Fibroblast of lung (primary cell): ENCODE results near the gene COBL. TPM values are rescaled to one million over a fixed set of nuclear protein-coding genes. Genes with fewer than 3 reads are reported as not detected.

Experiments
- DNase-seq, 2 donors: peaks; one replicate each; pipeline versions ENCODE4 v3.0.0 to v3.0.0-alpha.2; 2010; ENCODE audit warnings: low read depth in 2 of 2
- H2AFZ ChIP-seq: 2 replicates; pipeline ENCODE4 v1.5.1; 2012; ENCODE audit warnings: low read length, control low read depth, inconsistent platforms
- H3K27ac ChIP-seq: 2 replicates; pipeline ENCODE4 v1.5.1; 2011; ENCODE audit warnings: low read length, control low read depth; ENCODE audit not compliant: insufficient read depth
- H3K27me3 ChIP-seq: 2 replicates; pipeline ENCODE4 v1.5.1; 2011; ENCODE audit warnings: mild to moderate bottlenecking, low read length; ENCODE audit not compliant: control insufficient read depth, insufficient read depth
- H3K36me3 ChIP-seq: 2 replicates; pipeline ENCODE4 v1.5.1; 2011; ENCODE audit warnings: low read length; ENCODE audit not compliant: control insufficient read depth, insufficient read depth
- H3K4me1 ChIP-seq: 2 replicates; pipeline ENCODE4 v1.5.1; 2011; ENCODE audit warnings: low read length; ENCODE audit not compliant: control insufficient read depth, insufficient read depth; ENCODE audit errors: extremely low read depth
- H3K4me2 ChIP-seq: 2 replicates; pipeline ENCODE4 v1.5.1; 2011; ENCODE audit warnings: low read length, control low read depth; ENCODE audit not compliant: insufficient read depth; ENCODE audit errors: extremely low read depth
- H3K4me3 ChIP-seq, 4 experiments: fragments of 200-600 bp in 1 of 4; sonication (generic) in 1 of 4; replicated peaks in 1 of 4; 2 replicates each; pipeline ENCODE4 v1.5.1; 2011 to 2016; ENCODE audit warnings: low read length in 4 of 4, low read depth in 3 of 4, mild to moderate bottlenecking in 3 of 4, control low read depth in 2 of 4, inconsistent platforms in 1 of 4, mixed read lengths in 1 of 4; ENCODE audit not compliant: insufficient read depth in 1 of 4; ENCODE audit errors: control extremely low read depth in 1 of 4
- H3K79me2 ChIP-seq: 2 replicates; pipeline ENCODE4 v1.5.1; 2012; ENCODE audit warnings: mild to moderate bottlenecking, low read length, inconsistent platforms; ENCODE audit not compliant: control insufficient read depth, insufficient read depth
- H3K9ac ChIP-seq: 2 replicates; pipeline ENCODE4 v1.5.1; 2011; ENCODE audit warnings: mild to moderate bottlenecking, low read length, control low read depth; ENCODE audit not compliant: insufficient read depth
- H3K9me3 ChIP-seq: 2 replicates; pipeline ENCODE4 v1.5.1; 2012; ENCODE audit warnings: low read depth, low read length; ENCODE audit not compliant: control insufficient read depth, insufficient read depth
- H4K20me1 ChIP-seq: 2 replicates; pipeline ENCODE4 v1.5.1; 2011; ENCODE audit warnings: low read length; ENCODE audit not compliant: control insufficient read depth, insufficient read depth; ENCODE audit errors: extremely low read depth
- CTCF ChIP-seq, 2 donors: IDR thresholded peaks in 1 of 2; conservative IDR thresholded peaks in 1 of 2; 1 replicate in 1 of 2; 2 replicates in 1 of 2; pipeline ENCODE4 v1.5.1; 2011 to 2012; ENCODE audit warnings: low read length in 2 of 2, control low read depth in 1 of 2, inconsistent platforms in 1 of 2, low read depth in 1 of 2, mild to moderate bottlenecking in 1 of 2
- EZH2 ChIP-seq: IDR thresholded peaks from 2 replicates; pipeline ENCODE4 v1.5.1; 2012; ENCODE audit warnings: low read length, control low read depth, mild to moderate bottlenecking; ENCODE audit errors: missing control alignments
- polyA plus RNA-seq, 2 donors: library from polyadenylated mRNA; depleted of rRNA in 1 of 2; stranded (reverse) in 1 of 2; unstranded in 1 of 2; fragments of >200 nt; gene quantifications; 2 replicates each; pipeline ENCODE4 v1.2.1, GENCODE V29; 2011 to 2012; ENCODE audit warnings: missing spikeins in 1 of 2
- total RNA-seq: library from RNA; depleted of rRNA; stranded (reverse); fragments of >200 nt; gene quantifications from 2 replicates; pipeline ENCODE4 v1.2.1, GENCODE V29; 2014

The COBL gene
- total and polyA plus RNA-seq, 2 donors (not counting 1 experiment from before 2014, with no cell fraction given) = 0.10 to 0.33 TPM

GRCh38 chr7:50974240-50974639, 342.4 kb downstream of the COBL start:
- H3K79me2 ChIP-seq = no peaks in the 10 kb centered on the region

GRCh38 chr7:50973814-50974213, 342.8 kb downstream of the COBL start:
- Histone ChIP-seq H3K27ac (no peak overlapping the region), H2AFZ (no peak overlapping the region), H3K79me2 (no peaks in the 10 kb centered on the region), H3K9ac (no peak overlapping the region), H4K20me1 (no peaks in the 10 kb centered on the region), H3K36me3 (no peaks in the 10 kb centered on the region), H3K9me3 (no peaks in the 10 kb centered on the region), H3K4me1 (no peaks in the 10 kb centered on the region), H3K4me3 (no peak overlapping the region), H3K4me2 (no peak overlapping the region), H3K27me3 (peaks cover 12% of the 10 kb centered on the region)
- TF ChIP-seq EZH2 = no peak
- TF ChIP-seq CTCF (conservative IDR thresholded peaks at IDR 0.05 in 1 of 2, IDR thresholded peaks at IDR 0.05 in 1 of 2; ENCODE audit: low read depth in 1 of 2, low read length in 2 of 2) = no peak
- DNase-seq = no peak

More at GRCh38 chr7:50974240-50974639, 342.4 kb downstream of the COBL start:
- no peaks in the 10 kb centered on the region for H3K9me3 ChIP-seq
- H3K4me2 ChIP-seq = no peak overlapping the region
- H3K9ac ChIP-seq = no peak overlapping the region
- no peaks in the 10 kb centered on the region for H3K4me1 ChIP-seq
- H3K27ac ChIP-seq = no peak overlapping the region
- no peaks in the 10 kb centered on the region for H3K36me3 ChIP-seq
- DNase-seq = no peak
- H4K20me1 ChIP-seq = no peaks in the 10 kb centered on the region
- no peak overlapping the region for H2AFZ ChIP-seq
- no peak for TF ChIP-seq CTCF (conservative IDR thresholded peaks at IDR 0.05 in 1 of 2, IDR thresholded peaks at IDR 0.05 in 1 of 2; ENCODE audit: low read depth in 1 of 2, low read length in 2 of 2)
- TF ChIP-seq EZH2 = no peak
- H3K4me3 ChIP-seq = no peak overlapping the region
- peaks cover 12% of the 10 kb centered on the region for H3K27me3 ChIP-seq

- Histone ChIP-seq H3K79me2 (no peaks in the 10 kb centered on the region), H3K36me3 (no peaks in the 10 kb centered on the region), H4K20me1 (no peaks in the 10 kb centered on the region), H3K4me2 (no peak overlapping the region), H3K9me3 (no peaks in the 10 kb centered on the region), H3K27me3 (peaks cover 10% of the 10 kb centered on the region), H3K9ac (no peak overlapping the region), H3K4me3 (no peak overlapping the region), H3K27ac (no peak overlapping the region), H2AFZ (no peak overlapping the region), H3K4me1 (no peaks in the 10 kb centered on the region)
- DNase-seq = no peak
- TF ChIP-seq EZH2 (no peak), CTCF (conservative IDR thresholded peaks at IDR 0.05 in 1 of 2, IDR thresholded peaks at IDR 0.05 in 1 of 2; ENCODE audit: low read depth in 1 of 2, low read length in 2 of 2) (no peak)
Observed at GRCh38 chr7:50970092-50970491, 346.5 kb downstream of the COBL start.
